Left ventricle myocardium inferior (tissue), 1 donor: ENCODE results near the gene EVL. TPM values are rescaled to one million over a fixed set of nuclear protein-coding genes. Genes with fewer than 3 reads are reported as not detected.

ENCODE experiments used
- DNase-seq: peaks from one replicate; pipeline ENCODE4 v3.0.0-alpha.2; 2020
- H3K27ac ChIP-seq: fragments of 200-600 bp; replicated peaks from 2 replicates; pipeline ENCODE4 v1.8.0; 2021
- H3K27me3 ChIP-seq: fragments of 200-600 bp; 2 replicates; pipeline ENCODE4 v1.8.0; 2021; ENCODE audit warnings: low read depth
- H3K36me3 ChIP-seq: fragments of 200-600 bp; 2 replicates; pipeline ENCODE4 v1.8.0; 2021
- H3K4me1 ChIP-seq: fragments of 200-600 bp; 2 replicates; pipeline ENCODE4 v1.8.0; 2021
- H3K4me3 ChIP-seq: fragments of 200-600 bp; 2 replicates; pipeline ENCODE4 v1.8.0; 2021; ENCODE audit warnings: mild to moderate bottlenecking, moderate library complexity
- H3K9me3 ChIP-seq: fragments of 200-600 bp; replicated peaks from 2 replicates; pipeline ENCODE4 v1.8.0; 2021
- intact Hi-C: fragments of 100-400 bp; cut with micrococcal nuclease; formaldehyde crosslinking; loops from one replicate; pipeline ENCODE4 v1.11.0; 2022
- total RNA-seq: library from RNA; stranded (reverse); fragmentation: NEBNext Ultra II Directional; extraction: Animal tissue kit (Norgen Biotek cat#: 25700); gene quantifications from one replicate; pipeline ENCODE4 v1.2.1, GENCODE V29; 2021
- TF ChIP-seq, protein P1 (sequence below): fragments of 200-600 bp; IDR thresholded peaks from 2 replicates; pipeline ENCODE4 v1.8.0; 2021; ENCODE audit warnings: antibody characterized with exemption, mild to moderate bottlenecking, borderline replicate concordance
- donor health status: DM: no; HTN: yes; CAD: no; lungs with severe emphysema.

EVL gene
- total RNA-seq, 1 donor from 2014 or later: 39.7 TPM

DNA sequence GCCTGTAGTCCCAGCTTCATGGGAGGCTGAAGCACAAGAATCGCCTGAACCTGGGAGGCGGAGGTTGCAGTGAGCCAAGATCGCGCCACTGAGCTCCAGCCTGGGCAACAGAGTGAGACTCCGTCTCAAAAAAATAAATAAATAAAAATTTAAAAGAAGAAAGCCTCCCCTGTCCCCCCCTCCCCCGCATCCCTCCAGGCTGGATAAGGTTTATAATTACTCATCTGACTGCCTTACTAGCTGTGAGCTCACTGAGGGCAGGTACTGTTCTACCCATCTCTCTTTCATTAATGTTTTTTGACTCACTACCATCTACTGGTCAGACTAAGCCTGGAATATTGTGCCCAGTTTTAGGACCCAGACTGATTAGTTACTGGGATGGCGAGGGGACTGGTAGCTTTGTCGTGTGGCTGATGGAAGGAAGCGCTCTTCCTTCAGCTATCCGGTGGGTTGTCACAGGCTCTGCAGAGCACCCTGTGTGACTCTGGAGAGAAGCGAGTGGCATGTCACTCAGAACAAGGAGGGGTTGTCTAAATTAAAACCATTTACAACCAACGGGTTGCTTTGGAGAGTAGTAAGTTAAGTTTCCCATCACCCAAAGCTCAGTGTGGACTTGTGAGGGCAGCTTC, 16.9 kb downstream of the EVL start:
- Histone ChIP-seq H3K9me3 (no peaks in the 10 kb centered on the region), H3K4me1 (peaks cover 15% of the 10 kb centered on the region), H3K27ac (no peak overlapping the region), H3K36me3 (peaks cover 21% of the 10 kb centered on the region), H3K27me3 (no peaks in the 10 kb centered on the region), H3K4me3 (no peak overlapping the region)
- intact Hi-C loops: no loop called here
- TF ChIP-seq, protein P1, sequence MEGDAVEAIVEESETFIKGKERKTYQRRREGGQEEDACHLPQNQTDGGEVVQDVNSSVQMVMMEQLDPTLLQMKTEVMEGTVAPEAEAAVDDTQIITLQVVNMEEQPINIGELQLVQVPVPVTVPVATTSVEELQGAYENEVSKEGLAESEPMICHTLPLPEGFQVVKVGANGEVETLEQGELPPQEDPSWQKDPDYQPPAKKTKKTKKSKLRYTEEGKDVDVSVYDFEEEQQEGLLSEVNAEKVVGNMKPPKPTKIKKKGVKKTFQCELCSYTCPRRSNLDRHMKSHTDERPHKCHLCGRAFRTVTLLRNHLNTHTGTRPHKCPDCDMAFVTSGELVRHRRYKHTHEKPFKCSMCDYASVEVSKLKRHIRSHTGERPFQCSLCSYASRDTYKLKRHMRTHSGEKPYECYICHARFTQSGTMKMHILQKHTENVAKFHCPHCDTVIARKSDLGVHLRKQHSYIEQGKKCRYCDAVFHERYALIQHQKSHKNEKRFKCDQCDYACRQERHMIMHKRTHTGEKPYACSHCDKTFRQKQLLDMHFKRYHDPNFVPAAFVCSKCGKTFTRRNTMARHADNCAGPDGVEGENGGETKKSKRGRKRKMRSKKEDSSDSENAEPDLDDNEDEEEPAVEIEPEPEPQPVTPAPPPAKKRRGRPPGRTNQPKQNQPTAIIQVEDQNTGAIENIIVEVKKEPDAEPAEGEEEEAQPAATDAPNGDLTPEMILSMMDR: no peak
- DNase-seq: no peak

DNA sequence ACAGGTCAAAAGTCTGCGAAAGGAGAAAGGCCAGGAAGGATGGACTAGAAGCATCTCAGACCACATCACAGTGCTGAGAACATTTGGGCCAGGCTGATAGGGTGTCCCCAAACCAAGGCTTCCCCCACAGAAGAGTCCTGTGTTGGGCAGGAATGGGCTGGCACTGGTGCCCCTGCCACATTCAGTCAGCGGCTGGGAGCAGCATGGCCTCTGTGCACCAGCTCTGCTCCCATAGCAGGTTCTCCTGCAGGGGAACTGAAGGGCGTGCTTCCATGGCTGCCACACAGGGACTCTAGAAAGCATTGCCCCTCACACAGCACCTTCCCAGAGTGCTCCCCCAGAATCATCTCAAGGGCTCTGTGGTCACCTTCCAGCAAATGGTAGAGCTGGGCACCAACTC, 17.5 kb downstream of the EVL start:
- Histone ChIP-seq H3K9me3 (no peaks in the 10 kb centered on the region), H3K36me3 (peaks cover 24% of the 10 kb centered on the region), H3K27ac (no peak overlapping the region), H3K27me3 (no peaks in the 10 kb centered on the region), H3K4me1 (peaks cover 15% of the 10 kb centered on the region), H3K4me3 (no peak overlapping the region)
- TF ChIP-seq, protein P1: no peak
- no peak for DNase-seq
- intact Hi-C loops: no loop called here

- no peak for DNase-seq
- H3K4me3 ChIP-seq: no peak overlapping the region
- H3K36me3 ChIP-seq: peaks cover 28% of the 10 kb centered on the region
- TF ChIP-seq, protein P1: no peak
- H3K4me1 ChIP-seq: peaks cover 14% of the 10 kb centered on the region
- H3K9me3 ChIP-seq: no peaks in the 10 kb centered on the region
- no peaks in the 10 kb centered on the region for H3K27me3 ChIP-seq
- no peak overlapping the region for H3K27ac ChIP-seq
- intact Hi-C loops: no loop called here
These were observed 18.5 kb downstream of the EVL start for GRCh38 chr14:100083706-100084105.

- H3K4me3 ChIP-seq: no peak overlapping the region
- H3K9me3 ChIP-seq: no peaks in the 10 kb centered on the region
- TF ChIP-seq, protein P1: no peak
- peaks cover 5% of the 10 kb centered on the region for H3K4me1 ChIP-seq
- intact Hi-C loops: no loop called here
- DNase-seq: no peak
- no peaks in the 10 kb centered on the region for H3K27me3 ChIP-seq
- no peak overlapping the region for H3K27ac ChIP-seq
- H3K36me3 ChIP-seq: peaks cover 28% of the 10 kb centered on the region
These were observed 19.4 kb downstream of the EVL start for GRCh38 chr14:100084591-100084990.

DNA sequence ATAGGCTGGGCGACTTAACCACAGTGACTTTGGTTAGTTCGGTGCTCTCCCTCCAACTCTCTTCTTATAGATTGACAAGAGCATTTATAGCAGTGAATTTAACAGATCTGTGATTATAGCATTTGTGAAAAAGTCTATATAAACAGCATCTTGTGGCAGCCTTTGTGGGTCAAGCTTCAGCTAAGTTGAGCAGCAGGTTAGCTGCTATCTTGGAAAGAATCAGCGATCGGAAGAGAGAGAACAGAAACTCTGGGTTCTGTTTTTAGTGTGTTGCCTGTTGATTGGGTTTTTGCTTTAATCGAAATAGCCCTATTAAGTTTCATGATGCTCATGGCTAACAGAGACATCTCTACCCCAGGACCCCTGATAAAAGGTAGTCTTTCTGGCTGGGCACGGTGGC, 20.2 kb downstream of the EVL start:
- DNase-seq: no peak
- Histone ChIP-seq H3K27ac (no peak overlapping the region), H3K9me3 (no peaks in the 10 kb centered on the region), H3K27me3 (no peaks in the 10 kb centered on the region), H3K4me3 (no peak overlapping the region), H3K36me3 (peaks cover 28% of the 10 kb centered on the region), H3K4me1 (no peaks in the 10 kb centered on the region)
- TF ChIP-seq, protein P1: no peak
- intact Hi-C loops: no loop called here
